Body of pancreas (tissue), 4 donors: ENCODE data around the gene SLC13A4. TPM values are rescaled to one million over a fixed set of nuclear protein-coding genes. Genes with fewer than 3 reads are reported as not detected.

Experiments
- ATAC-seq: fragments of 150-250 bp; one replicate; pipeline ENCODE4 v1.9.1; 2016
- DNase-seq, 4 donors: peaks; one replicate each; pipeline ENCODE4 v3.0.0-alpha.2; 2019
- H3K27ac ChIP-seq, 4 donors: fragments of 200-600 bp; sonication (generic); 1 replicate in 3 of 4; 2 replicates in 1 of 4; pipeline versions ENCODE4 v1.5.1 to v1.6.1; 2016 to 2019; ENCODE audit warnings: mild to moderate bottlenecking in 1 of 4, mixed read lengths in 1 of 4, moderate library complexity in 1 of 4
- H3K27me3 ChIP-seq, 2 donors: fragments of 200-600 bp; sonication (generic); one replicate each; pipeline ENCODE4 v1.6.0; 2016; ENCODE audit warnings: mild to moderate bottlenecking in 1 of 2
- H3K36me3 ChIP-seq, 2 donors: fragments of 200-600 bp; sonication (generic); replicated peaks in 1 of 2; 2 replicates each; pipeline ENCODE4 v1.5.1; 2016; ENCODE audit warnings: low read depth in 2 of 2; ENCODE audit not compliant: insufficient read depth in 1 of 2
- H3K4me1 ChIP-seq: fragments of 200-600 bp; sonication (generic); one replicate; pipeline ENCODE4 v1.6.0; 2016
- H3K4me3 ChIP-seq, 2 donors: fragments of 200-600 bp; sonication (generic); 1 replicate in 1 of 2; 2 replicates in 1 of 2; pipeline ENCODE4 v1.5.1; 2016 to 2019
- H3K9me3 ChIP-seq, 3 donors: fragments of 200-600 bp; sonication (generic); 1 replicate in 2 of 3; 2 replicates in 1 of 3; pipeline ENCODE4 v1.5.1; 2016
- POLR2A ChIP-seq, 3 donors: fragments of 450-650 bp; IDR thresholded peaks; one replicate each; pipeline ENCODE4 v1.6.1; 2016; ENCODE audit warnings: antibody characterized with exemption in 3 of 3, mild to moderate bottlenecking in 2 of 3
- WGBS, 2 donors: methylation state at CpG; one replicate each; pipeline ENCODE4 v1.1.5; 2017; 5-methylcytosine and 5-hydroxymethylcytosine counted together
- intact Hi-C: fragments of 100-400 bp; cut with DNase I; formaldehyde crosslinking; loops from one replicate; pipeline ENCODE4 v1.15.1; 2023
- total RNA-seq, 2 donors: library from RNA; depleted of rRNA; stranded (reverse); fragments of >200 nt; gene quantifications; one replicate each; pipeline ENCODE4 v1.1.0, GENCODE V29; 2016
- TF ChIP-seq, protein P1 (sequence below), 7 experiments: fragments of 450-650 bp in 4 of 7; fragments of 200-600 bp in 3 of 7; sonication (generic) in 3 of 7; IDR thresholded peaks; one replicate each; pipeline ENCODE4 v1.5.1; 2016 to 2019; ENCODE audit warnings: antibody characterized with exemption in 7 of 7

SLC13A4 gene
- total RNA-seq, 2 donors from 2014 or later = not detected

DNA sequence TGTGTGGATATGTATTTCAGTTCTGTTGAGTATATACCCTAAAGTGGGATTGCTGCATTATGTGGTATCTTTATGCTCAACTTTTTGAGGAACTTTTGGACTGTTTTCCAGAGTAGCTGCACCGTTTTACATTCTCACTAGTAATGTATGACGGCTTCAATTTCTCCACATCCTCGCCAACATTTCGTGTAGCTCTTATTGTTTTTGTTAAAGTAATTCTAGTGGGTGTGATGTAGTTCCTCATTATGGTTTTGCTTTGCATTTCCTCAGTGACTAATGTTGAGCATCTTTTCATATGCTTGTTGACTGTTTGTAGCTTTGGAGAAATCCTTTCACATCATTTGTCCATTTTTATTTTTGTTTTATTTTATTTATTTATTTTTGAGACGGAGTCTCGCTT is 61.1 kb downstream of the SLC13A4 start:
- intact Hi-C loops = no loop called here
- Histone ChIP-seq H3K4me1 (peaks cover 14% of the 10 kb centered on the region), H3K9me3 (no peaks in the 10 kb centered on the region), H3K27me3 (no peaks in the 10 kb centered on the region), H3K27ac (no peak overlapping the region), H3K36me3 (no peaks in the 10 kb centered on the region), H3K4me3 (no peak overlapping the region)
- 88 to 89% methylated on average over 6 of the region's 6 CpGs for WGBS, 2 donors
- no peak for TF ChIP-seq POLR2A (IDR thresholded peaks at IDR 0.05)
- no peak for ATAC-seq
- no peak for DNase-seq

DNA sequence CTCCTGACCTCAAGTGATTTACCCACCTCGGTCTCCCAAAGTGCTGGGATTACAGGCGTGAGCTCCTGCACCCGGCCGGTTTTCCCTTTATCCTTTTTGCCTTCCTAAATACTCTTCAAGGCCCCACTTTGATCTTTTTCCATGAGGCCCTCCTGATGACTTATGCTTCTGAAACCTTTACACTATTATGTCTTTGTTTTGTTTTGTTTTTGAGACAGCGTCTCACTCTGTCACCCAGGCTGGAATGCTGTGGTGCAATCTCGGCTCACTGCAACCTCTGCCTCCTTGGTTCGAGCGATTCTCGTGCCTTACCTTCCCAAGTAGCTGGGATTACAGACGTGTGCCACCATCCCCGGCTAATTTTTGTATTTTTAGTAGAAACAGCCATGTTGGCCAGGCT is 61.8 kb downstream of the SLC13A4 start:
- no peak overlapping the region for H3K4me3 ChIP-seq
- 89 to 92% methylated on average over 11 of the region's 11 CpGs for WGBS, 2 donors
- H3K4me1 ChIP-seq = peaks cover 20% of the 10 kb centered on the region
- no peak for ATAC-seq
- no peaks in the 10 kb centered on the region for H3K9me3 ChIP-seq
- H3K27ac ChIP-seq = no peak overlapping the region
- DNase-seq = no peak
- H3K36me3 ChIP-seq = no peaks in the 10 kb centered on the region
- intact Hi-C loops = no loop called here
- H3K27me3 ChIP-seq = no peaks in the 10 kb centered on the region
- TF ChIP-seq POLR2A (IDR thresholded peaks at IDR 0.05) = no peak
- TF ChIP-seq, protein P1, sequence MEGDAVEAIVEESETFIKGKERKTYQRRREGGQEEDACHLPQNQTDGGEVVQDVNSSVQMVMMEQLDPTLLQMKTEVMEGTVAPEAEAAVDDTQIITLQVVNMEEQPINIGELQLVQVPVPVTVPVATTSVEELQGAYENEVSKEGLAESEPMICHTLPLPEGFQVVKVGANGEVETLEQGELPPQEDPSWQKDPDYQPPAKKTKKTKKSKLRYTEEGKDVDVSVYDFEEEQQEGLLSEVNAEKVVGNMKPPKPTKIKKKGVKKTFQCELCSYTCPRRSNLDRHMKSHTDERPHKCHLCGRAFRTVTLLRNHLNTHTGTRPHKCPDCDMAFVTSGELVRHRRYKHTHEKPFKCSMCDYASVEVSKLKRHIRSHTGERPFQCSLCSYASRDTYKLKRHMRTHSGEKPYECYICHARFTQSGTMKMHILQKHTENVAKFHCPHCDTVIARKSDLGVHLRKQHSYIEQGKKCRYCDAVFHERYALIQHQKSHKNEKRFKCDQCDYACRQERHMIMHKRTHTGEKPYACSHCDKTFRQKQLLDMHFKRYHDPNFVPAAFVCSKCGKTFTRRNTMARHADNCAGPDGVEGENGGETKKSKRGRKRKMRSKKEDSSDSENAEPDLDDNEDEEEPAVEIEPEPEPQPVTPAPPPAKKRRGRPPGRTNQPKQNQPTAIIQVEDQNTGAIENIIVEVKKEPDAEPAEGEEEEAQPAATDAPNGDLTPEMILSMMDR (IDR thresholded peaks at IDR 0.05) = no peak

DNA sequence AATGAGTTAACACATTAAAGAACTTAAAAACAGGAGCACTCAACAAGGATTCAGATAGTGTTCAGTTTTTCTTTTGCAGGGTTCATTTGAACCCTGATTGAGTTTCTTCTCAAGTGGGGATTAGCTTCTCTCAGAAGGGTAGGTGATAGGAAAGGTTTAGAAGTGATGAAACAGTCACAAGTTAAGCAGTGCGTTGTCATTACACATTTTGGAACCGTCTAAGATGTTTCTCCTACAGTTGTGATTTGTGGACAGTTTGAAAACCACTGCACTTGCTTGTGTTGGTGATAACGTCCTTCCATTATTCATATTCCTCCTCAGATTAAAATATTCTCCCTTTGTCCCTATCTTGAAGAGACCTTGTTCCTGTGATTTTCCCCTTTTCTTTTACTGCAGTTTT is 62.9 kb downstream of the SLC13A4 start:
- H3K9me3 ChIP-seq = no peaks in the 10 kb centered on the region
- DNase-seq (no peak), ATAC-seq (no peak)
- H3K4me1 ChIP-seq = peaks cover 20% of the 10 kb centered on the region
- TF ChIP-seq, protein P1 (IDR thresholded peaks at IDR 0.05) = no peak
- 61 to 74% methylated on average over 3 of the region's 3 CpGs for WGBS, 2 donors
- H3K36me3 ChIP-seq = no peaks in the 10 kb centered on the region
- no peak overlapping the region for H3K27ac ChIP-seq
- intact Hi-C loops = no loop called here
- H3K27me3 ChIP-seq = no peaks in the 10 kb centered on the region
- H3K4me3 ChIP-seq = no peak overlapping the region

DNA sequence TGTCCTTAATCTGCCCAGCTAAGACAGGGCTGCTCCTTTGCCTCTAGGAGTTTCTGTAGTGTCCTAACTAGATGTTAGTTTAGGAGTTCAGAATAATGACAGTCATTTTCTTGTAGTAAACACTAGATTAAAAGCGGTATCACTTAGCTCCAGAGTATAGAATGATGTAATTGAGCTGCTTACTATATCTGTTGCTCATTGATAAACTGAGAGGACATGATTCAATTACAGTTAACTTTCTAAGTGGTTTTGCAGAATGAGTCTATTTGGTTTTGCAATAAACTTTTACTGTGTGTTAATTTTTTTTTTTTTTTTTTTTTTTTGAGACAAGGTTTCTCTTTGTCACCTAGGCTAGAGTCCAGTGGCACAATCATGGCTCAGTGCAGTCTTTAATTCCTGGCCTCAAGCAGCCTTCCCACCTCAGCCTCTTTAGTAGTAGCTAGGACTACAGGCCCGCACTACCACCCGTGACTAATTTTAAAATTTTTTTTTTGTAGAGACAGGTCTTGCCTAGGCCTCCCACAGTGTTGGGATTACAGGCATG is 63.9 kb downstream of the SLC13A4 start:
- H3K27me3 ChIP-seq = no peaks in the 10 kb centered on the region
- DNase-seq = no peak
- no peak for TF ChIP-seq POLR2A (IDR thresholded peaks at IDR 0.05)
- TF ChIP-seq, protein P1 (IDR thresholded peaks at IDR 0.05) = no peak
- H3K4me3 ChIP-seq = no peak overlapping the region
- WGBS, 2 donors = 69 to 73% methylated on average over 3 of the region's 3 CpGs
- no peaks in the 10 kb centered on the region for H3K9me3 ChIP-seq
- no peak for ATAC-seq
- H3K27ac ChIP-seq = no peak overlapping the region
- intact Hi-C loops = no loop called here
- peaks cover 20% of the 10 kb centered on the region for H3K4me1 ChIP-seq
- H3K36me3 ChIP-seq = no peaks in the 10 kb centered on the region

DNA sequence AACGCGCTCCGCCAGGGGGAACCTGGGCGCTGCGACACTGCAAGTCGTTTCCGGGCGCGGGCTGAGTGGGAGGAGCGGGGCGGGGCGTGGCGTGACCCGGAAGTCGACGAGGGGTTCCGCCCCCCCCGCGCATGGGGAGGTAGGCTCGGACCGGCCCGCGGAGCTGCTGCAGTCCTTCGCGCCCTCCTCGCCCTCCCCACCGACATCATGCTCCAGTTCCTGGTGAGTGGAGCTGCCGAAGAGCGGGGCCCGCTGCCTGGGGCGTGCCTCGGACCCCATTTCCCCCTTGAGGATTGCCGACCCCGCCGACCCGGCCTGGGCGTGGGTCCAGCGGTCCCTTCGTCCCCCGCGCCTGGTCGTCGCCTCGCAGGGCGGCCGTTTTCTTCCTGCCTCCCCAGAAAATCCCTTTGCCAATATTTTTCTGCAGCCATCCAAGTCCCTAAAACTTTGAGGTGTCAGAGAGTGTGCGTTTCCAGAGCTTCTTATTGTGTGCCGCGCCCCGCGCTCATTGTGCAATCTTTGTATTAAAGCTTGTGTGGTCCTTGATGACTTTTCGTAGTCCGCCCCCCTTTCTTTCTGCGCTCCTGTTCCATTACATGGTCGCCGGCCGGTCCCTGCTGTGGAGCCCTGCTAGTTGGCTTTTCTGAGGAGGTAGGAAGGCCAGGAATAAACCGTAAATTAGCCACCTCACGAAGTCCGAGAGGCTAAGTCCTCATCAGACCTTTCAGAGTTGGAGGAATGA is 65.4 kb downstream of the SLC13A4 start, which contains the start of gene STMP1:
Gene STMP1, plus strand, starts transcription at position 142 of the 742 bp plus-strand sequence.
- no peaks in the 10 kb centered on the region for H3K9me3 ChIP-seq
- ATAC-seq = peak; percentile 99
- H3K27ac ChIP-seq = peak within 1 kb of the TSS; percentile 69 to 90 (median 86)
- peak; percentile 96 to 98 (median 98) for DNase-seq
- peak within 1 kb of the TSS; percentile 51 to 98 for H3K4me3 ChIP-seq
- no peaks in the 10 kb centered on the region for H3K27me3 ChIP-seq
- 0 to 1% methylated on average over 27 to 60 of the region's 60 CpGs for WGBS, 2 donors
- intact Hi-C loops = no loop called here
- H3K4me1 ChIP-seq = peaks cover 20% of the 10 kb centered on the region
- TF ChIP-seq, protein P1 (IDR thresholded peaks at IDR 0.05) = peak; percentile 70 to 93 (median 79)
- TF ChIP-seq POLR2A (IDR thresholded peaks at IDR 0.05) = peak; percentile 81 to 95 (median 94)
- H3K36me3 ChIP-seq = no peaks in the 10 kb centered on the region
